Ecto neural progenitor cell (in vitro differentiated cells): ENCODE data around the gene MRO.
"Not testable (repeated sequence)": the region's sequence is repeated elsewhere in the genome, so short reads cannot be mapped to it uniquely, and the experiment has no call there.

Source experiments
- DNase-seq: peaks from one replicate; pipeline ENCODE4 v3.0.0-alpha.2; 2018; ENCODE audit warnings: low spot score

MRO gene

DNA sequence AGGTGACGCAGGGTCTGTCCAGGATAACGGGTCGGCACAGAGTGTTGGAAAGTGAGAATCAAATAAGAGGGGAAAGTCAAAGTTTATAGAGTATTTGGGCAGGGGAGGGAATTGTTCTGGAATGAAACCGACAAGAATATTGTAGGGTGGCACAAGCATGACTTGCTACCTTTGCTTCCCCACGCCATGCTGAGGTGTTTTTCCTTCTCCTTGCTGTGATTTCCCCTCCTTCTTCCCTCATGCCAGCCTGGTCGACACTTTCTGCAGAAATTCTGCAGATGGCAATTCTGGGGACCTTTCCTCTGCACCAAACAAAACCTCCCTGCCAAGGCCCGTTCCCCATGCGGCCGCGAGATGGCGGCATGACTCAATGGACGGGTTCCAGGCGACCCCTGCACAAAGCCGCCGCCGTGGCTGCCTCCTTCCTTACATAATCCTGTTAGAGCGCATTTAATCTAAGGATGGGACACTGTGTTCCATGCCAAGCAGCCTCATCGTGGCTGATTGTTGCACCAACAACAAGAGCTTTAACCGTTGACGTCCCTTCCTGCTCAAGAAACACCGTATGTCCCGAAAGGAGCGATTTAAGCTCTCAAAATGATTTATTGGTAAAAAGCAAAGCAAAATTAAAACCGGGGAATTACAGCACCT is at the start of gene MRO:
Gene MRO (minus strand): TSS at position 289 of the 651 bp plus-strand sequence. CDS start 10,616 bp downstream, outside the sequence.
- peak; percentile 92 for DNase-seq

DNA sequence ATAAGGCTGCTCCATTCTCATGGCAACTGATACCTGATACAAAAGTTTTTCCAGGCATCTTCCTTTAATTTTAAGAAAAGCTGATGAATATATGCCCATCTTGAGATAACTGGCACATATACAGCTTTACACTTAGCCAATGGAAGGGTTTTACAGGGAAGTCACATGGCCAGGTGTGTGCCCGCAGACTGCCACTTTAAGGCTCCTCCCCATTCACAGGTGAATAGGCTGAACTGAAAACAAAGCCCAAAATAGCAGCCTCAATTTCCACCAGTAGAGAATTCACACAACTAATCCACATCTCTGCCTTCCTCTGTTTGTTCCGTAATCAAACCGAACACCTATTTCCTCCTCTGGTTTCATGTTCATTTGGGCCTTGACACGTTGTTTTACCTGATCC is 49.3 kb upstream of the MRO start:
- DNase-seq = no peak

DNA sequence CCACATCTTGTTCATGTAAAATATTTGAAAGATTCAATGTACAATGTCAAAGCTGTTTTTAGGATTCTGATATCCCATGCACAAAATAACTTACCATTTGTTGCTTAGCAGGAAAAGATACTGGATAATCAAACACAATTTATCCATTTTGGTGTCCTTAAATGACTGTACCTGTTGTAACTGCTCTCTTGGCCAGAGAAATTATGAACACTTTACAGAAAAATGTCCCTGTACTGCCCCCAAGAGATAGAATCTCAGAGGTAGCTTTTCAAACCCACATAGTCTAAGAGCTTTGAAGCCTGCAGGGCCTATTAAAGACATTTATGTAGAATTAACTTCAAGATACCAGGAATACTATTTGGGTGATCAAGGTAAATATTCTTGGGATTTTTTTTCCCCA is 46.9 kb upstream of the MRO start:
- no peak for DNase-seq

DNA sequence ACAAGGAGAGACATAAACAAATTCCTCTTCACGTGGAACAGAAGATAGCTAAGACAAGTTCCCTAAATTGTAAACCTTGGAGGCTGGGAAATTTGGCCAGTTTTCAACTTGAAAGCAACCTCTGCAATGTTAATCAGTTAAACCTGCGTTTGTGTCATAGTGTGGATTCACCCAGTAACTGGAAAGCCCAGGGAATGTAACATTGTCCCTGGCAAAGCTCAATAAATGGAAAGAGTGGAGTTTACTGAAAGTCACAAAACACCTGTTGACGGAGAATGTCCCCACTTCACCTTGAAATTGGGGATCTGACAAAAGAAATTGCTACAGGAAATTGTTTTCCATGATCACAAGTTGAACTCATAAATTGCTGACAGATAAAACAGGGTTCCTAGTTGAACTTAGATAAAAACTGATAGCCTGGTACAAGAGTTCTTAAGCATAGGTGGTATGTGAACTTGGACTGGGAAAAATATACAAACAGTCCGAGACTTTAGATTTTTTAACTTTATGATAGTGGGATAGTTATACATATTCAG is 44.1 kb upstream of the MRO start:
- no peak for DNase-seq

DNA sequence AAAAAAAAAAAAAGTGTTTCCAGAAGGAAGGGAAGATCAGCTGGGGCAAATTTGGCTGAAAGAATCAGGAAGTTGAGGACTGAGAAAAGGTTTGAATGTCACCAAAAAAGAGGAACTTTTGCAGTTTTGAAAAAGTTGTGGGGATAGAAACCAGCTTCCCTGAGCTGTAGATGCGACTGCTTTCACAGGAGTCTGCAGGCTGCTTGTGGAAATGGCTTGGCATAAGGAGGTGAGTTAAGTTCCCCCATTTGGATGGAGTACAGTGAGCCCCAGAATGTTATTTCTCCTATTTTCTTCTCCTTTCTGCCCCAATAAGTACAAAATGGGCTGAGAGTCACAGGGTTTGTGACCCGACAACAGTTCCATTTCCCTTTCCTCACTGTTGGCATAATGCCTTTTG is 42.6 kb upstream of the MRO start:
- DNase-seq = no peak

DNA sequence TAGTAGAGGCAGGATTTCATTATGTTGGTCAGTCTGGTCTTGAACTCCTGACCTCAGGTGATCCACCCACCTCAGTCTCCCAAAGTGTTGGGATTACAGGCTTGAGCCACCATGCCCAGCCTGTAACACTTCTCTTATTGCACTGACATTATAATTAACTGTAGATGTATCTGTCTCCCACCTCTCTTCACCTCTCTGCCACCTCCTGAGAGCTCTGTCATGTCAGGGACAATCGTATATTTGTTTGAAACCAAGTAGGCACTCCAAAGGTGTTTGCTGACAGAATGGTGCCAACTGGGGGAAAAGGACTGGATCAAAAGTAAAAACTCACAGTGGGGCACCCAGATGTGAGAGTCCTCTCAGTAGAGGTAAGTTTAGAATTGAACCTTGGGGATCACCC is 41.8 kb upstream of the MRO start:
- DNase-seq = no peak

DNA sequence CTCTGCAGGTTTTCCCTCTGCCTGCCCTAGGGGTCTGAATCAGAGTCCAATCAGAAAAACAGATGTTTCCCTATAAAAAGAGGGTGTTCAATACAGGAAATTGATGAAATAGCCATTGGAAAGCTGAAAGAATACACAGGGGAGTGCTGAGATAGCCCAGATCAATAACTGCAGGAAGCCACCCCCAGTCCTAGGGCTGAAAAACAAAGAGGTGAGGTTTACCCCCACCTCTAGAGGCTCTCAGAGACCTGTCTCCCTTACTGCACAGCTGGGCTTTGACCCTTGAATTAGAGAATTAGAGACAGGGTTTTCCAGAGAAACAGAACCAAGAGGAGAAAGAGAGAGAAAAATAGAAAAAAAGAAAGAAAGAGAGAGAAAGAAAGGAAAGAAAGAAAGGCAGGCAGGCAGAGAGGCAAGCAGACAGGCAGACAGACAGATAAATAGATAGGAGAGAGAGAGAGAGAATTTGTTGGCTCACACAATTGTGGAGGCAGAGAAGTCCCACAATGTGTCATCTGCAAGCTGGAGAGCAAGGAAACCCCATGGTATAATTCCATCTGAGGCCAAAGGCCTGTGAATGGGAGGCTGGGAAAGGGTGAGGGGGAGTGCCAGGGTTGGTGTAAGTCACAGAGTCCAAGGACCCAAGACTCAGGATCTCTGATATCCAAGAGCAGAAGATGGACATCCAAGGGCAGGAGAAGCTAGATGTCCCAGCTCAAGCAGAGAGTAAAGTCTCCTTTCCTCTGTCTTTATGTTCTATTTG is 40.2 kb upstream of the MRO start:
- no peak for DNase-seq

DNA sequence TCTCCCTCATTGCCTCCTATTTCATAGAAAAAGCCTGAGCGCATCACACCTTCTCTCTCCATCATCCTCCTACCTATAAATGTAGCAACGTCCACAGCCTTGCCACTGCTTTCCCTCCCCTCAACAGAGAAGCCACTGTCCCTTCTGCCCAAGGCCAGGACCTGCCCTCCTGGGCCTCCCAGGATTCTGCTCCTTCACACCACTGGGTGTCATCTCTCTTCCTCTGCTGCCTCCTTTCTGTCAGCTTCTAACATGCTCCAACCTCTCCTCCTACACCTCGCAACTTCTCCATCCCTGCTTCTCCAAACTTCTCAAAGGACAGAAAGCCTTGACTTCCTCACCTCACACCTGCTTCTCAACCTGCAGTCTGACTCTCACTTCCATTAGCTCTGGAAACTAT is 37.9 kb upstream of the MRO start:
- no peak for DNase-seq

DNA sequence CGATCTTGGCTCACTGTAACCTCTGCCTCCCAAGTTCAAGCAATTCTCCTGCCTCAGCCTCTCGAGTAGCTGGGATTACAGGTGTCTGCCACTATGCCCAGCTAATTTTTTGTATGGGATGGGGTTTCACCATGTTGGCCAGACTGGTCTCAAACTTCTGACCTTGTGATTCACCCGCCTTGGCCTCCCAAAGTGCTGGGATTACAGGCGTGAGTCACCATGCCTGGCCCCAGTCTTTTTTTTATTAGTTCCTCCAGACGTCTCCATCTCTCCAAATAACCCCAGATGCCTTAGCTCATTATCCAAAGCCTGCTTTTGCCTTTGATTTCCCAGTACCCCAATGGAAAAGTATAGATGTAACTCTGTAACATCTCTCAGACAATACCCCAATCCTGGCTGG is 37.4 kb upstream of the MRO start:
- not testable (repeated sequence) for DNase-seq

DNA sequence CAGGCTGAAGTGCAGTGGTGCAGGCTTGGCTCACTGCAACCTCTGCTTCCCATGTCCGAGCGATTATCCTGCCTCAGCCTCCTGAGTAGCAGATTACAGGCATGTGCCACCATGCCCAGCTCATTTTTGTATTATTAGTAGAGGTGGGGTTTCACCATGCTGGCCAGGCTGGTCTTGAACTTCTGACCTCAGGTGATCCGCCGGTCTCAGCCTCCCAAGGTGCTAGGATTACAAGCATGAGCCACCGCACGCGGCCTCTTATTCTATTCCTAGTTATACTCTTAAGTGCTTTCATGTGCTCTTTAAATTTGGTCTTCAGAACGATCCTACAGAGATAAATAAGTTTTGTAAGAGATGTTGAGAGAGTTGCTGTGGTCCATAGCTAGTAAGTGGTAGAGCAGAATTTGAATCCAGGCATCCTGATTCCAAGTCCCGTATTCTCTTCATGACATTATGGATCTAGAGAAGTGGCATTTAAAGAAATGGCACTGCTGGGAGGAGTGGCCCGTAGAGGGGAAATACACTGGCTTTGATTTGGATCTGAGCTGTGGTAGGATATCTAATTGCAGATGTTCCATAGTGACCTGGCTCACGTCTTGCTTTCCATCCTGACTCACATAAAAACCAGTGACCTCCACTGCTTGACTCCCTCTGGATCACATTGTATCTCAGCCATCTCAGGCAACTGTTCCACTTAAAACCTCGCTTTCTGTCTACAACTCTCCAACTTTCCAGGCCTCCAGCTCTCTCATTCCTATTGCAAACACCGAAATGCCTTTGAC is 36.4 kb upstream of the MRO start:
- DNase-seq = no peak

DNA sequence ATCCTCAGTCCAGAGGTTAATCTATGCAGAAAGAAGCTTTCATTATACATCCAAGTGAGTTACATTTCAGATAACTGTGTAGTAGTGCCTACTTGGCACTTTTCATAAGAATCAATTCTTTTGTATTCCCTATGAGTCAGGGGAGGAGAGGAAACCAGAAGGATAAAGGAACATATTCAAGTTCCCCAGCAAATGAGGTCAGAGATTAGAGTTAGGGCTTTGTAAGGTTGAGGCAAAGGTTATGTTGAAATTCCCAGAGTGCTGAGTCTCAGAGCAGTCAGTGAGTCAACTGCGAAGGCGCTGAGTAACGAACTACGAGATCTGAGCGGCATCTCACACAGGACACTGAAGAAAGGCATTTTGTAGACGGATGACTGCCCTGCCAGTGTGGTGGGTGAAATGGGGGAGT is 34.1 kb upstream of the MRO start:
- DNase-seq = no peak

DNA sequence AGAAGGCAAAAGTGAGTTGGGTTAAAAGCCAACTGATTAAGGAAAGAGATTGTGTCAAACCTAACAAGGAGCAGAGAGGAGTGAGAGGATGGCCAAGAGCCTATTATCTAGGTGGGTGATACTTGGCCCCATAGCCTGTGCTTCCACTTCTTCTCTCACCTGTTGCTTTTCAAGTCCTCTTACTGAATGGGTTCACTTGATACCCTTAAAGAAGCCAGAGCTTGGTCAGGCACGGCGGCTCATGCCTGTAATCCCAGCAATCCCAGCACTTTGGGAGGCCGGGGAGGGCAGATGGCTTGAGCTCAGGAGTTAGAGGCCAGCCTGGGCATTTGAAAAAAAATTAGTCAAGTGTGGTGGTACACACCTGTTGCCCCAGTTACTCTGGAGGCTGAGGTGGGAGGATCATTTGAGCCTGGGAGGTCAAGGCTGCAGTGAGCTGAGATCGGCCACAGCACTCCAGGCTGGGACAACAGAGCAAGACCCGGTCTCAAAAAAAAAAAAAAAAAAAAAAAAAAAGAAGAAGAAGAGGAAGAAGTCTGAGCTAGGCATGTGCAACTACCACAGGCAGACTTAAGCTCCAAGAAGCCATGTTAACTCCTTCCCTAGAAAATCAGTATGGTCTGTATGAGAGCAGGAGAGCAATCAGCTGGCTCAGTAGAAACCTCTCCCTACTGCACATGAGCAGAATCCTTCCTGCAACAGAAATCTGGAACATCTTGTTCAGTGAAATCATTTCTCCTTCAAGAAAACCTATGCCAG is 30.7 kb upstream of the MRO start:
- no peak for DNase-seq

DNA sequence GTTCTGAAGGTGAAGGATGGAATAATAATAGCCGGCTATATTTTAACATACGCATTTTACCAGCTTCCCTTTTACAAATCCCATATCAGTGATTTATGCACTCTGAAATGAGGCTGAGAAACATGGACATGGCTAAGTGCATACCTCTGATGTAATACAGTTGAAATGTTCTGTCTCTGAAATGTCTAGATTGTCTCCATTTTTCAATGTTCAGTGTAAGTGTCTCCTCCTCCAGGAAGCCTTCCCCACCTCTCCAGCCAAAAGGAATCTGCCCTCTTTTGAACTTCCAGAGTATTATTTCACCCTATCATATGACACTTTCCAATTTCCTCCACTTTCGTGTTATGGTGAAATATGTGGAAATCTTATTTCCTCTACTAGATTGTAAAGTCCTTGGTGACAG is 29.6 kb upstream of the MRO start:
- no peak for DNase-seq

DNA sequence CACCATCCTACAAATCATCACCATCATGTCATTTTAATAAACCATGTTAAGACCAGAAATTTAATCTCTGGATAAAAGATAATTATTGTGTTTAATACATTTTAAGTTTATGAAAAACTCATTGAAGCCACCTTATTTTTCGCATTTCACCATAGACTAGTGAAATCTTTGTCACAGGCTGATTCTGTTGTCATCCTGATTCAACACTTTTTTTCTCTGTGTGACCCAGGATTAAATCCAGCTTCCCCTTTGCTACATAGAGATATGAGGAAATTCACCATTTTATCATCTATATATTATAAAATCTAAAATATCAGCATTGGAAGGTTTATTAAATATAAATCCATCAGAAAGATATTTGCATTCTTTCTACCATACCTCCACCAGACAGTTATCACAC is 29.2 kb upstream of the MRO start:
- DNase-seq = no peak

DNA sequence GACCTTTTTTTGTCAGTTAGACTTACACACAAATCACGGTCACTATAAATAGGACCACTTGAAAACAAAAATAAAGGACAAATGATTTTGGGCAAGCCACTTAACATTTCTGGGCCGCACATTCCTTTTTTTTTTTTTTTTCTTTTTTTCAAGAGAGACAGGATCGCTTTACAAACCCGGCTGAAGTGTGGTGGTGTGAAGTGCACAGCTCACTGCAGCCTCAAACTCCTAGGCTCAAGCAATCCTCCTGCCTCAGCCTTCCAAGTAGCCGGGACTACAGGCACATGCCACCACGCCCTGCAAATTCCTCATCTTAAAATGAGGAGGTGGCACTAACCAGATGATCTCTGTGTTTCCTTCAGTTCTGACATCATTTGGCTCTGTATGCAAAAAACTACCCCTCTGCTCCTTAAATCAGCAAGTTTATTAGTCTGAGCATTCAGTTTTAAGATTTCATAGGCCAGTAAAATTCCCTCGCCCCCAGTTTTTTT is 28.3 kb upstream of the MRO start:
- no peak for DNase-seq

DNA sequence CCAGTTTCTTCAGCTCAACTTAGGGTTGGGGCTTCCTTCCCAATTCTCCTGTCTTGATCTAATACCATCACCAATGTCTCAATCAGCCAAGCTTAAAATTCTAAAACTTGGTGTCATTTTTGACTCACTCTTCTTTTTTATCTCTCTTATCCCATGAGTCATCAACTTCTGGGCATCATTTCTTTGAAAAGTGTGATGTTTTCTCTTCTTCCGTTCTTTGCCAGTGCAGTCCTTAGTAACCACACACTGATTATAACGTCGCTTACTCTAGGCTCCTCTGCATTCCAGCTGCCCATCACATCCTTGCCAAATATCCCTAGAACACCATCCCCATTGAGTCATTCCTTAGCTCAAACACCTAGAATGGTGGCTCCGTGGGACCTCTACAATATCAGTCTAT is 27.4 kb upstream of the MRO start:
- no peak for DNase-seq

DNA sequence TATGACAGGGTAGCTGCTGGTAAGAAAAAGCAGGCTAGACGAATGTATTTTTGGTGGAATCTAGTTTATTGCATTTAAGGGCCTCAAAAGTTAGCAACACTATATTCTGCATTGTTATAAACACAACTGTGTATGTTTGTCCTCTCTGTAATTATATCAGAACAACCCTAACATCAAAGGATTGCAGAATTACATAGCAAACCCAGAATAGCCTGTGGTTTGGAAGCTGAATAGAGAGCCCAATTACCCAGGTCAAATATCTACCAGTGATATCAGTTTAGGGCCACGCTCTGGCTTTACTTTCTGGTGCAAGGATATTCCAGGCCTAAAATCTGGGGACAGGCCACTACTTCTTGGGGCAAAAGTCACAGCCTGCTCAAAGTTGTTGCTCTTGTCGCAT is 25.1 kb upstream of the MRO start:
- no peak for DNase-seq

DNA sequence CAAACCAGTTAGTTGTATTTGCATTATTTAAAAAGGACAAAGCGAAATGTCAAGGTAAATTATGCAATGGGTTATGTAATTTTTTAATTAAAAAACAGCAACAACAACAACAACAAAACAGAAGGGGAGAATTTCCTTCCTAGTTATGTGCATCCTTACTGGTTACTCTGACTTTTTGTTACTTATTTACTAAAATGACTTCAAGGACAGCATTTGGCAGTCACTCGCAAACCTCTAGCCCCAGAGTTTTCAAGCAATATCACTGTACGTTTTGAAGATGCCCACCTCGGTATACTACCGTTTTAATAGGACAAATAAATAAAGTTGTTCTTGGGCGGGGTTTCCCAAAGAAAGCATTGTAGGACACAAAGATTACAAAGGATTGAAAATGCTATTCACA is 24.7 kb upstream of the MRO start:
- no peak for DNase-seq

DNA sequence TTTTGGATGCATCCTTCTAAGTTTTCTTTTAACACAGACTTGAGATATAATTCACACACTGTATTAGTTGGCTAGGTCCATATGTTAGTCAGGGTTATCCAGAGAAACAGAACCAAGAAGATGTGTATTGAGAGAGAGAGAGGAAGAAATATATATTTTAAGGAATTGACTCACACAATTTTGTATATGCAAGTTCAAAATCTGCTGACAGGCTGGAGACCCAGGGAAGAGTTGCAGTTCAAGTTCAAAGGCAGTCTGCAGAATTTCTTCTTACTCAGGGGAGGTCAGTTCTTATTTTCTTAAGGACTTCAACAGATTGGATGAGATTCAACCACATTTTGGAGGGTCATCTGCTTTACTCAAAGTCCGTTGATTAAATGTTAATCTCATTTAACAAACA is 23.0 kb upstream of the MRO start:
- DNase-seq = no peak

DNA sequence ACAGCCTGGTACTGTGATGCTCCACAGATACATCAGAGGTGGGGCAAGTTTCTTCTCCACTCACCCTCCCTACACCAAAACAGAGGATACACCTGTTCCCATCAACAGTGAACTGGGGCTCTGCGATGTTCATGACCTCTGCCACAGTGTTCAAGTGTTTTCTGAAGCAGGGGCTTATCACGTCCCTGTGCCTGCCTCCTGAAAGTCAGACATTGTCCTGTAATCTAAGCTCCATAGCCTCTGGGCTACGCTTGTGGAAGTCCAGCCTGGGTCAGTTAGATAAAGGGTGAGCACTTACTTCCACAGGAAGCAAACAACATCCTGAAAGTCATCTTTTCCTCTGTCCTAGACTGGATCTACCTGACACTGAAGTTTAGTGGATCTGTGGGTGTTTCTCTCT is 20.2 kb upstream of the MRO start:
- DNase-seq = no peak

DNA sequence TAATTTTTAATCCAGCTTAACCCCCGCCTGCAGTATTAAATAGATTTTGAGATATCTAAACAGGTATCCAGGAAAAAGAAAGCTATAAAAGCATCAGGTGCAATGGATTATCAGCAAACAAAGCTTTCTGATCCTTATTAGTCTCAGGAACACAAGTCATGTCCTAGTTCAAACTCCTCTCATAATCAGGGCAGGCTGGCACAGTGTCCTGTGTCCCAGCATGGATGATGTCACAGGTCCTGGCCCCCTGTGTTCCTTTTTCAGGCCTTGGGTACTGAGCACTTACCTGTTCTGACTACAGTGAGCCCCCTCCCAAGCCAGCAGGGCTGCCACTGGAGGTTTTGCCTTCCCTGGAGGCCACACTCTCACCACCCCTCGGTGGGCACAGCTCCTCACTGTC is 19.5 kb upstream of the MRO start:
- DNase-seq = no peak

DNA sequence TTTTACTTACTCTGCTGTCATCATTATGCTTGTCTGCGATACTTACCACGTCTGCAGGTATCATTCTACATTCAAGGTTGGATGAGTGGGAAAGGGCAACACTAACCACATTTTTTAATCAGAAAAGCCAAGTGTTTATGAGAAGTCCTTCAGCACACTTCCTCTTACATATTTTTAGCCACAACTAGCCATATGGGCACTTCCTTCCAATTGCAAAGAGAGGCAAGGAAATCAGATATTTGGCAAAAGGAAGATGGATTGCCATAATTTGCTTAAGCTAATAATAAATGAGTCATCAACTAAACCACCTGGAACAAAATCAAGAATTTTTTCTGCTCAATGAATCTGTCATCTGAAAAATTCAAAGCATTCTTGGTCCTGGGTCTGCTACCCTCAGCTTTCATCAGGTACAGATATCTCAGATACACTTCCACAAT is 16.7 kb upstream of the MRO start:
- no peak for DNase-seq
